AG09309 (cell line): ENCODE data around the gene TMC8.

Experiments
- DNase-seq: peaks from one replicate; pipeline ENCODE4 v3.0.0-alpha.2; 2010; ENCODE audit warnings: low read depth
- H3K4me3 ChIP-seq: 2 replicates; pipeline ENCODE4 v1.5.1; 2011; ENCODE audit warnings: mild to moderate bottlenecking, low read depth, low read length, moderate library complexity; ENCODE audit not compliant: control insufficient read depth
- TF ChIP-seq, protein P1 (sequence below): IDR thresholded peaks from 2 replicates; pipeline ENCODE4 v1.5.1; 2011; ENCODE audit warnings: mild to moderate bottlenecking, low read depth, low read length, inconsistent platforms; ENCODE audit not compliant: insufficient read depth, control insufficient read depth; ENCODE audit errors: missing control alignments

Gene TMC8

DNA sequence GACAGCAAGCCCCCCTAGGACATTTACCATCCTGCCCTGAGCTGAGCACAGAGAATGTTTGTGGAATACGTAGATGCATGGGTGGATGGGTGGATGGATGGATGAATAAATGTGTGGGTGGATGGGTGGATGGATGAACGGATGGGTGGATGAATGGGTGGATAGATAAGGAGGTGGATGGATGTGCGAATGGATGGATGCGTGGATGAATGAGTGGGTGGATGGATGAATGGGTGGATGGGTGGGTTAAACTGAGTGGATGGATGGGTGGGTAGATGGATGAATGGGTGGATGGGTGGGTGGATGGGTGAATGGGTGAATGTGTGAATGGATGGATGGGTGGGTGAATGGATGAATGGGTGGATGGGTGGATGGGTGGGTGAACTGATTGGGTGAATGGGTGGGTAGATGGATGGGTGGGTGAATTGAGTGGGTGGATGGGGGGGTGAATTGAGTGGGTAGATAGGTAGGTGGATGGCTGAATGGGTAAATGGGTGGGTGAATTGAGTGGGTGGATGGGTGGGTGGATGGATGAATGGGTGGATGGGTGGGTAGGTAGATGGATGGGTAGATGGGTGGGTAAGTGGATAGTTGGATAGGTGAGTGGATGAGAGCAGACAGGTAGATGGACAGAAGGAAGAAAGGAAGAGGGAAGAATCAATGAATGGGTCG is 7.2 kb upstream of the TMC8 start:
- TF ChIP-seq, protein P1, sequence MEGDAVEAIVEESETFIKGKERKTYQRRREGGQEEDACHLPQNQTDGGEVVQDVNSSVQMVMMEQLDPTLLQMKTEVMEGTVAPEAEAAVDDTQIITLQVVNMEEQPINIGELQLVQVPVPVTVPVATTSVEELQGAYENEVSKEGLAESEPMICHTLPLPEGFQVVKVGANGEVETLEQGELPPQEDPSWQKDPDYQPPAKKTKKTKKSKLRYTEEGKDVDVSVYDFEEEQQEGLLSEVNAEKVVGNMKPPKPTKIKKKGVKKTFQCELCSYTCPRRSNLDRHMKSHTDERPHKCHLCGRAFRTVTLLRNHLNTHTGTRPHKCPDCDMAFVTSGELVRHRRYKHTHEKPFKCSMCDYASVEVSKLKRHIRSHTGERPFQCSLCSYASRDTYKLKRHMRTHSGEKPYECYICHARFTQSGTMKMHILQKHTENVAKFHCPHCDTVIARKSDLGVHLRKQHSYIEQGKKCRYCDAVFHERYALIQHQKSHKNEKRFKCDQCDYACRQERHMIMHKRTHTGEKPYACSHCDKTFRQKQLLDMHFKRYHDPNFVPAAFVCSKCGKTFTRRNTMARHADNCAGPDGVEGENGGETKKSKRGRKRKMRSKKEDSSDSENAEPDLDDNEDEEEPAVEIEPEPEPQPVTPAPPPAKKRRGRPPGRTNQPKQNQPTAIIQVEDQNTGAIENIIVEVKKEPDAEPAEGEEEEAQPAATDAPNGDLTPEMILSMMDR = no peak
- no peak for DNase-seq
- no peak overlapping the region for H3K4me3 ChIP-seq

DNA sequence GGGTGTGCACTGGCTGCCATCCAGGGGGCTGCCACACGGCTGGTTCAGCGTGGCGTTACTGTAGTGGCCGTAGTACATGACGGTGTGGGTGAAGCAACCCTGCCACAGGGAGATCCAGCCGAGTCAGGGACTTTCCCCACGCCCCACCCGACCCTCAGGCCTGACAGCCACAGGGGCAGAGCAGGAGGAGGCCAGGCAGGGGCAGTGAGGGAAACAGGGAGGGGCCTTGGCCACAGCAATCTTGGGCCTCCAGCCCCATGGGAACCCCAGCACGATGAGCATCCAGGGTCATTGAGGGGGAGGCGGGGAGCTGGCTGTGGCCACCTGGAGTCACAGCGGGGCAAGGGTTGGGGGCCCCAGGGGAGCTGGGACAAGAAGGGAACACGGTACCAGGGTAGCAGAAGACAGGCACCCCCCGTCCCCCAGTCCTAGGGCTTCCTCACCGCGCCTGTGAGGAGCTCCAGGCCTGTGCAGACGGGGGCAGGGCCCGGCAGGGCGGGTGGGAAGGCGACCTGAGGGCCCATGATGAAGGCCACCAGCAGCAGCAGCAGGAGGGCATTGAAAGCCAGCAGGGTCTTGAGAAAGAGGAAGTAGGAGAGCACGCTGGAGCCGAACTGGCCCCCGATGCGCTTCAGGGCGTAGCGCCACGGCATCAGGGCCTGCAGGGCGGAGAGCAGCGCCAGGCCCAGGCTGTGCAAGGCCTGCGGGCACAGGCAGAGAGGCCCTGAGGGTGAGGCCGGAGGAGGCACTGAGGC is 6.3 kb upstream of the TMC8 start:
- TF ChIP-seq, protein P1 = no peak
- no peak overlapping the region for H3K4me3 ChIP-seq

DNA sequence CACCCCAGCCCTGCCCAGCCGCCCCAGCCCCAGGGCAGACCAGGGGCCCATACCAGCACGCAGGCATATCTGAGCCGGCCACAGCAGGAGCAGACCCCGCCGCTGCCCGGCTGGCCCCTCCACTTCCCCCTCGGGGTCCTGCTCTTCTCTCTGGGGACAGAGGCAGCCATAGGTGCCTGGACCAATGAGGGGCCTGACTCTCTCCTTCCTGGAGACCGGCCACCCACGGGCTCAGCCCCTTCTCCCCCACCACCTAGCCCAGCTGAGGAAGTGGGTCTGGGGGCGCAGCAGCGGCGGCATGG is 5.8 kb upstream of the TMC8 start:
- no peak overlapping the region for H3K4me3 ChIP-seq
- DNase-seq = no peak
- TF ChIP-seq, protein P1 = no peak

More for the DNA sequence above, 6.3 kb upstream of the TMC8 start:
- no peak for DNase-seq

DNA sequence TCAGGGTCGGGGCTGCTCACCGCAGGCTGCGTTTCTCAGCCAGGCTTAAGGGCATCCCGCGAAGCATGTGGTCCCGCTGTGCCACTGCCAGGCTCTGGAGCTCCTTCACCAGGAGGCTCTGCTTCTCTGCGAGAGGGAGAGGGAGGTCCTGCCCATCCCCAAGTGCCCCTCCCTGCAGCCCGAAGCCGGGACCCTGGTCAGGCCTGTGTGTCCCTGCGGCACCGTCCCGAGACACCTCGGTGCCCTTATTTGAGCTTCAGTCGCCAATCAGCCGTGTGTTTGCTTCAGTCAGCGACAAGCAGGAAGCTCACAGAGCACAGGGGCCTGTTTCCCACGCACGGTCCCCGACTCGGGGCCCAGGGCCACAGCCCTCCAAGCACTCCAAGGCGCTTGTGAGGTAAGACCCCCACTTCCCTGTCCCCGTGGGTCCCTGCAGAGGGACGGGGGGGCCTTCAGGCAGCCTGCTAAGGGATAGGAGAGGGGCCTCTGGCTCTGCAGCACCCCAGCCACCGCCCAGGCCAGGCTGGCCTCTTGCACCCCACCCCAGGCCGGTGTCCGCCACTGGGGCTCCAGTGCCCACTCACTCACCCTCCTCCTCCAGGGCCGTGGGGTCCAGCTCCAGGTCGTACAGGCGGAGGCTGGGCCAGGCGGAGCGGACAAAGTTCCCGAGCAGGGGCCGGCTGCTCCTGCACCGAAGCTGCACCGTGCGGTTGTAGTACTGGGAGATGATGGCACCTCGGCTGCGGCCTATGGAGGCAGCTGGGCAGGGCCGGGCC is 5.2 kb upstream of the TMC8 start:
- TF ChIP-seq, protein P1 = no peak
- H3K4me3 ChIP-seq = no peak overlapping the region
- DNase-seq = no peak

DNA sequence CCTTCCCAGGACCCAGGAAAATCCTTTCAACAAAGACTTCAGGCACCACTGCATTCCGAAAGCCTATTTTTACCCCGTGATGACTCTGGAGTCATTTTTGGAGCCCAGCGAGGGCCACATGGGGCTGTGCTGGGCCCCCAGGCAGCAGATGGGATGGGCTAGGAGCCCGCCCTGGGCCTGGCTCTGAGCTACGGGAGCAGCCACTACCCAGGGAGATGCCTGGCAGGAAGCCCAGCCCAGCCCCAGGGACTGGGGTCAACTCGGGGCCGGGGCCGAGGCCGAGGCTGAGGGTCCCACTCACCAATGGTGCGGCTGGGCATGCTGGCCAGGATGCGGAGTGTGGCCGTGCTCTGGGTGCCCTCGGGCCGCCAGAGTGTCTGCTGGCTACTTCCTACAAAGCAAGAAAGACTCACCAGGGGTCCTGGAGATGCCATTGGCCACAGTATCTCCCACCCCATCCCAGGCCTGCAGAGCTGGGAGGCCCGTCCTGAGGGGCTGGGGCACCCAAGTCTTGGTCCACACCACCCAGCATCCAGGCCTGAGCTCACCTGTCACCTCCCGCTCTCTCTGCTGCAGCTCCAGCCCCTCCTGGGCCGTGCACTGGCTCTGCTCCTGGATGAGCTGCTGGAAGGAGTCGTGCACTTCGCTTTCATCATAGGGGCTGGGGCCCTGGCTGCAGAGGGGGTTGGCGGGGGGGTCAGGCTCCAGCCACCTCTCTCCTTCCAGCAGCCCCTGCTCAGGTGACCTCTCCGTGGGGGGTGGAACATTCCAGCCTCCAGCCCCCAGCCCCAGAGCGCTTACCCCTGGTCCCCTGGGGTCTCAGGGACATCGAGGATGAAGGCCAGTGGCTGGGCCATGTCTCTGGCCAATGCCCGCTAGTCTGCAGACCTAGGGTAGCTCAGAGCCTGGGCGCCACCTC is 4.3 kb upstream of the TMC8 start:
- H3K4me3 ChIP-seq = no peak overlapping the region
- no peak for DNase-seq
- TF ChIP-seq, protein P1 = no peak

DNA sequence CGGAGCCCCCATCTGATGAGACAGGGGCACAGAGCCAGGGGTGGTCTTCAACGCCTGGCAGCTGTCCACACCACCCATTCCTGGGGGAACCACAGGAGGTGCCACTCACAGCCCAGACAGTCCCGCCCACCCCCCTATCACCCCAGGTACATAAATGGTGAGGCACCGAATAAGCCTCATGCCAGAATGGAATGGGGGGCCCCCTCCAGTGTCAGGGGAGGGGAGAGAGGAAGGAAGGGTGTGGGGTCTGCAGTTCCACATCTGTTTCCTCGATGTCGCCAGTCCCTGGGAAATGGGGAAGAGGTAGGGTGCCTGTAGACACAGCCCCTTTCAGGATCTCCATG is 3.7 kb upstream of the TMC8 start:
- TF ChIP-seq, protein P1 = no peak
- DNase-seq = no peak
- H3K4me3 ChIP-seq = no peak overlapping the region
